ENCODE results near the gene SMIM14.

The SMIM14 gene

GRCh38 chr4:39497909-39498726 lies 140.5 kb downstream of the SMIM14 start:
- DNase-seq (ENCODE audit: low read depth): no peak

Data from ELR (cell line).